Fibroblast of the aortic adventitia (primary cell): ENCODE data around the gene SRP19. TPM values are rescaled to one million over a fixed set of nuclear protein-coding genes. Genes with fewer than 3 reads are reported as not detected.
"Not testable (repeated sequence)": the region's sequence is repeated elsewhere in the genome, so short reads cannot be mapped to it uniquely, and the experiment has no call there.

Experiments
- DNase-seq: peaks from one replicate; pipeline ENCODE4 v3.0.0-alpha.2; 2010; ENCODE audit warnings: low read depth
- H3K4me3 ChIP-seq: 2 replicates; pipeline ENCODE4 v1.5.1; 2011; ENCODE audit warnings: low read depth, mild to moderate bottlenecking, control low read depth, low read length, moderate library complexity
- total RNA-seq: library from RNA; depleted of rRNA; stranded (reverse); fragments of >200 nt; gene quantifications from 2 replicates; pipeline ENCODE4 v1.2.3, GENCODE V29; 2012; ENCODE audit warnings: low replicate concordance
- TF ChIP-seq, protein P1 (sequence below): IDR thresholded peaks from 2 replicates; pipeline ENCODE4 v1.5.1; 2011; ENCODE audit warnings: mild to moderate bottlenecking, low read length, control low read depth, inconsistent platforms; ENCODE audit not compliant: insufficient read depth

Gene SRP19
- total RNA-seq, 1 donor: 88.2 TPM

DNA sequence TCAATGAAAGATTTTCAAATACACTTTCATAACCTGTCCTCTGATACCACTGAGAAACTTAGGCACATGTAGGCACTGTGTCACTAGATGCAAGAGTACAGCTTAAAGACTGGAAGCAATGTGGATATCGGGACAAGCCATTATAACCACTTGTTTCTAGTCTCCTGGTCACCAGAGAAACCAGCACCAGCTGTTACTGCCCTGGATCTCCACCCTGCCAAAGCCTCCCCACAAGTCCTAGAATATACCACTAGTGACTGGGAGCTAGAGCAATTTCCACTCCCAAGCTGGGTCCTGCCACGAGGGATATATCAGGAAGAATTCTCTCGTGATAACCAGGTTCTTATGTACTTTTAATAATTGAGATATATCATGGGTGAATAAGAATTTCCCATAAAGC lies 41.5 kb downstream of the SRP19 start:
- TF ChIP-seq, protein P1, sequence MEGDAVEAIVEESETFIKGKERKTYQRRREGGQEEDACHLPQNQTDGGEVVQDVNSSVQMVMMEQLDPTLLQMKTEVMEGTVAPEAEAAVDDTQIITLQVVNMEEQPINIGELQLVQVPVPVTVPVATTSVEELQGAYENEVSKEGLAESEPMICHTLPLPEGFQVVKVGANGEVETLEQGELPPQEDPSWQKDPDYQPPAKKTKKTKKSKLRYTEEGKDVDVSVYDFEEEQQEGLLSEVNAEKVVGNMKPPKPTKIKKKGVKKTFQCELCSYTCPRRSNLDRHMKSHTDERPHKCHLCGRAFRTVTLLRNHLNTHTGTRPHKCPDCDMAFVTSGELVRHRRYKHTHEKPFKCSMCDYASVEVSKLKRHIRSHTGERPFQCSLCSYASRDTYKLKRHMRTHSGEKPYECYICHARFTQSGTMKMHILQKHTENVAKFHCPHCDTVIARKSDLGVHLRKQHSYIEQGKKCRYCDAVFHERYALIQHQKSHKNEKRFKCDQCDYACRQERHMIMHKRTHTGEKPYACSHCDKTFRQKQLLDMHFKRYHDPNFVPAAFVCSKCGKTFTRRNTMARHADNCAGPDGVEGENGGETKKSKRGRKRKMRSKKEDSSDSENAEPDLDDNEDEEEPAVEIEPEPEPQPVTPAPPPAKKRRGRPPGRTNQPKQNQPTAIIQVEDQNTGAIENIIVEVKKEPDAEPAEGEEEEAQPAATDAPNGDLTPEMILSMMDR: no peak
- no peak overlapping the region for H3K4me3 ChIP-seq
- no peak for DNase-seq

DNA sequence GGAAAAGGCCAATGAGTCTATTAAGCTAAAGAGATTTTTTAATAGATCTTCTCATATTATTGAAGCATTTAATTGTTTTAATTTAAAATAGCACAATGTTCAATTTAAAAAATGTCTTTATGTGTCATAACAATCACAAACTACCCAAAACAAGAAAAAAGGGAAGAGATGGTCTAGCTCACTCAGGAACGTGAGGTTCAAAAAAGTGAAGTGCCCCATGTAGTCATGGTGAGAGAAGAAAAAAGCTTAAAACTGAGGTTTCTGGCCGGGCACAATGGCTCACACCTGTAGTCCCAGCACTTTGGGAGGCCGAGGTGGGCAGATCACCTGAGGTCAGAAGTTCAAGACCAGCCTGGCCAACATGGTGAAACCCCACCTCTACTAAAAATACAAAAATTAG lies 43.9 kb downstream of the SRP19 start:
- not testable (repeated sequence) for DNase-seq, H3K4me3 ChIP-seq

DNA sequence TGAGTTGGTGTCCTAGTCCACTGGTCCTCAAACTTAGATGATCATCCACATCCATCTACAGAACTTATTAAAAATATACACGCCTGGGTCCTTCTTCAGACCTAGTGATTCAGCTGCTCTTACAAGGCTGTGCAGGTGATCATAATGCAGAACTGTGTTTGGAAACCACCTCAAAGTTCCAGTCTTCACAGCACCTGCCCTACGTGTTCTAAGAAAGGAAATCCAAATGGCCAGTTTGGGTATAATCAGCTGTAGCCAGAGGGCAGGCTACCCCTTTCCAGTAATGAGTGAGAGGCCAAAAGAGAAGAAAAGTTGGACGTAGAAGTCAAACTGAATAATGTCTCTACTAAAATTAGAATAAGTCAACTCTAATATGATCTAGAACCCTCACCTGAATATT lies 45.5 kb downstream of the SRP19 start:
- TF ChIP-seq, protein P1: no peak
- H3K4me3 ChIP-seq: no peak overlapping the region
- no peak for DNase-seq

DNA sequence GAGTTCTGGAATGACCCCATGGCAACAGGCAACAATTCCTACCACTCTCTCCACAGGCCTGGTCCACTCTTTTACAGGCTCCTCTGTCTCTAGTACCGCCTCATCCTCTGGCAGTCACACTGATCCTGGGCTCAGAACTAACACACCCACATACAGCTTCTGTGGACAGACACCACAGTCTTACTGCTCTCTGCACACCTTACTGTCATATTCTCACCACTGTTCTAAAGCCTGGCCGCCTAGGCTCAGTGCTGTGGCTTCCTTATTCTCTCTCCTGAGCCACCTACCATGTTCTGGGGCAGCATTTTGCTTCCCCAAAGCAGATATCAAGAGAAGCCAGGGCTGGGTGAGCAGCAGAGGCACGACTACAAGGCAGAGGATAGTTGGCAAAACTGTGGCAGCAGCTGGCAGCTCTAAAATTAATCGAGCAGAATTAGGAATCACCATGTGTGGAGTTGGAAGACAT lies 46.1 kb downstream of the SRP19 start:
- TF ChIP-seq, protein P1: no peak
- no peak overlapping the region for H3K4me3 ChIP-seq
- DNase-seq: no peak

DNA sequence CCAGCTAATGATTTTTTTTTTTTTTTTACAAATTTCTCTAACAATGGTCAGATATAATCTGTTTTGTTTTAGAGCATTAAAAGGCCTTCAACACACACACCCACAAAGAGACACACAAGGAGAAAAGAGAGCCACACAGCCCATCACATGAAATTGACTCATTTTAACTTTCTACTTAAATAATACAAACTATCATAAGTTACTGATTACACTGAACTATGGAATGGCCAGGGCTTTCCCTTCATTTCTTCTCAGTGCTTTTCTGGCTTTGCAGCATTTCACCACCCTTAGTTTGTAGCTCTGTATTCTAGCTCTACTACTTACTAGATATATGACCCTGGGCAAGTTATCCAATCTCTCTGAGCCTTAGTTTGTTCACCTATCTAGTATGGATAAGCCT lies 47.8 kb downstream of the SRP19 start:
- no peak overlapping the region for H3K4me3 ChIP-seq
- TF ChIP-seq, protein P1: no peak
- no peak for DNase-seq

DNA sequence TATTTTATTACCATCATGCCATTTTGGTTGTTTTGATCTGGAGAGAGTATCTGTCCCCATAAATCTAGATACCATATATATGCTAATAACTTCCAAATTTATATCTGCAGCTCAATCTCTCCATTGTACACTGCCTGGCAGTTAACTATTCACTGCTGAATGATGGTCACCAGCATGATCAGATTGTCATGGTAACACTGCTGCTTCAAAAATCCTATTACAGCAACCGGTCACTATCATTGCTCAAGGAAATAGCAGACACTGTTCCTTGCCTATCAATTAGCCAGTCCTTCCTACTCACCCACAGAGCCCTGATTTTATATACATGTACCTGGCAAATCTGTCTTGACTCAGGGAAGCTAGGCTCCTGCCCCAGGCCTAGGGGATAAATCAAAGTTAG lies 49.4 kb downstream of the SRP19 start:
- H3K4me3 ChIP-seq: no peak overlapping the region
- DNase-seq: no peak
- TF ChIP-seq, protein P1: no peak

DNA sequence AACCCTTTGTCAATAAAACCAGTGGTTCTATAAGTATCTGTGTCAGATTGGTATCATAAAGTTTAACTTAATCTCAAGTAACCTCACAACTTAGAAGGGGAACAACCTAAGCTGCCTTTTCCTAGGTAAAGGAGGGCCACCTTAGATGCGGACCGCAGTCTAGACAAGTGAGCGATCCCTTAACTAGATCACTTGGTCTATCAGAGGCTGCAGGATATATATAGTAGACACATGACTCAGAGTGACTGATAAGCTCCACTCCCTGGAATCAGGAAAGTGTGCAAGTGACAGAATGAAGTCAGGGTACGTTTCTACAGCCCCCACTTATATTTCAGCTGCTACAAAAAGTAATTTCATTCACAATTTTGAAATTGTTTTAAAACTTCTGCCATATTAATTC lies 53.5 kb downstream of the SRP19 start:
- TF ChIP-seq, protein P1: no peak
- no peak for DNase-seq

More for the DNA sequence above, 53.5 kb downstream of the SRP19 start:
- no peak overlapping the region for H3K4me3 ChIP-seq
